GM21447 (cell line): Measurements from ENCODE around the gene P3H3.

Source experiments
- ATAC-seq: cut with Tn5 transposase; IDR thresholded peaks from one replicate; pipeline ENCODE4 v1.9.1; 2021; ENCODE audit not compliant: unreplicated experiment

Gene P3H3

GRCh38 chr12:6826125-6826733 lies 2.0 kb upstream of the P3H3 start:
- ATAC-seq = no peak

- ATAC-seq = no peak
Measured at GRCh38 chr12:6826734-6827436, 1.3 kb upstream of the P3H3 start.

- ATAC-seq = no peak
Measured at GRCh38 chr12:6827437-6827911, 733 bp upstream of the P3H3 start.

GRCh38 chr12:6828781-6829535 lies 751 bp downstream of the P3H3 start:
- no peak for ATAC-seq

GRCh38 chr12:6829536-6830220 lies 1.5 kb downstream of the P3H3 start:
- no peak for ATAC-seq

GRCh38 chr12:6830286-6830890 lies 2.2 kb downstream of the P3H3 start:
- ATAC-seq = no peak

GRCh38 chr12:6830999-6831398 lies 2.8 kb downstream of the P3H3 start:
- no peak for ATAC-seq

- ATAC-seq = no peak
Measured at GRCh38 chr12:6831450-6831995, 3.3 kb downstream of the P3H3 start.

- no peak for ATAC-seq
Measured at GRCh38 chr12:6832125-6832524, 3.9 kb downstream of the P3H3 start.

GRCh38 chr12:6833189-6833890 lies 5.1 kb downstream of the P3H3 start:
- ATAC-seq = no peak

- no peak for ATAC-seq
Measured at GRCh38 chr12:6834254-6834653, 6.0 kb downstream of the P3H3 start.

GRCh38 chr12:6834873-6835272 lies 6.7 kb downstream of the P3H3 start:
- ATAC-seq = no peak

GRCh38 chr12:6836851-6837250 lies 8.6 kb downstream of the P3H3 start:
- ATAC-seq = no peak

GRCh38 chr12:6837370-6838060 lies 9.3 kb downstream of the P3H3 start:
- ATAC-seq = no peak

GRCh38 chr12:6838854-6839253 lies 10.6 kb downstream of the P3H3 start:
- no peak for ATAC-seq

GRCh38 chr12:6839482-6840201 lies 11.4 kb downstream of the P3H3 start:
- peak; percentile 90 for ATAC-seq

GRCh38 chr12:6840330-6840729 lies 12.1 kb downstream of the P3H3 start:
- no peak for ATAC-seq

- ATAC-seq = no peak
Measured at GRCh38 chr12:6840761-6841515, 12.7 kb downstream of the P3H3 start, which contains the start of gene GNB3. Gene GNB3, plus strand, starts transcription at chr12:6840925. Its CDS starts 363 bp downstream, at chr12:6841288.
